Measurements from ENCODE around the gene ZNF217.

DNA sequence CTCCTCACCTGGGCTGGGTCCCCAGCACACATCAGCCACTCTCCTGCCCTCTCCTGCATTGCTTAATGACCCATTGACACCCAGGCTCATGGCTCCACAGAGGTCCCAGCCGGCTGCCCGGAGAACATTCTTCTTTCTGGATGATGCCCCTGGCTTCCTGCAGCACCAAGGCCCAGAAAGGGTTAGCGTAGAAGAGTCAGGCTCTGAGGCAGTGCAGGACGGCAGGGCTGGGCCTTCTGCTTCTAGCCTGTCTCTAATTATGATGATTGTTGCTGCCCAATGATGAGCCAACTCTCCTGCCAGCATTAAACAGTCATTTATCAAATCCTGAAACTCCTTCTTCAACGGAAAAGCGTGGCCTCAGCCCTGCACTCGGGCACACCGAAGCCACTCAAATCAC, 66.4 kb downstream of the ZNF217 start:
- TF ChIP-seq, protein P1, sequence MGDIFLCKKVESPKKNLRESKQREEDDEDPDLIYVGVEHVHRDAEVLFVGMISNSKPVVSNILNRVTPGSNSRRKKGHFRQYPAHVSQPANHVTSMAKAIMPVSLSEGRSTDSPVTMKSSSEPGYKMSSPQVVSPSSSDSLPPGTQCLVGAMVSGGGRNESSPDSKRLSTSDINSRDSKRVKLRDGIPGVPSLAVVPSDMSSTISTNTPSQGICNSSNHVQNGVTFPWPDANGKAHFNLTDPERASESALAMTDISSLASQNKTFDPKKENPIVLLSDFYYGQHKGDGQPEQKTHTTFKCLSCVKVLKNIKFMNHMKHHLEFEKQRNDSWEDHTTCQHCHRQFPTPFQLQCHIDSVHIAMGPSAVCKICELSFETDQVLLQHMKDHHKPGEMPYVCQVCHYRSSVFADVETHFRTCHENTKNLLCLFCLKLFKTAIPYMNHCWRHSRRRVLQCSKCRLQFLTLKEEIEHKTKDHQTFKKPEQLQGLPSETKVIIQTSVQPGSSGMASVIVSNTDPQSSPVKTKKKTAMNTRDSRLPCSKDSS (IDR thresholded peaks at IDR 0.05; ENCODE audit: low read depth, partially characterized antibody) = no peak
- TF ChIP-seq, protein P2, sequence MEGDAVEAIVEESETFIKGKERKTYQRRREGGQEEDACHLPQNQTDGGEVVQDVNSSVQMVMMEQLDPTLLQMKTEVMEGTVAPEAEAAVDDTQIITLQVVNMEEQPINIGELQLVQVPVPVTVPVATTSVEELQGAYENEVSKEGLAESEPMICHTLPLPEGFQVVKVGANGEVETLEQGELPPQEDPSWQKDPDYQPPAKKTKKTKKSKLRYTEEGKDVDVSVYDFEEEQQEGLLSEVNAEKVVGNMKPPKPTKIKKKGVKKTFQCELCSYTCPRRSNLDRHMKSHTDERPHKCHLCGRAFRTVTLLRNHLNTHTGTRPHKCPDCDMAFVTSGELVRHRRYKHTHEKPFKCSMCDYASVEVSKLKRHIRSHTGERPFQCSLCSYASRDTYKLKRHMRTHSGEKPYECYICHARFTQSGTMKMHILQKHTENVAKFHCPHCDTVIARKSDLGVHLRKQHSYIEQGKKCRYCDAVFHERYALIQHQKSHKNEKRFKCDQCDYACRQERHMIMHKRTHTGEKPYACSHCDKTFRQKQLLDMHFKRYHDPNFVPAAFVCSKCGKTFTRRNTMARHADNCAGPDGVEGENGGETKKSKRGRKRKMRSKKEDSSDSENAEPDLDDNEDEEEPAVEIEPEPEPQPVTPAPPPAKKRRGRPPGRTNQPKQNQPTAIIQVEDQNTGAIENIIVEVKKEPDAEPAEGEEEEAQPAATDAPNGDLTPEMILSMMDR (IDR thresholded peaks at IDR 0.05 in 2 of 3, conservative IDR thresholded peaks at IDR 0.05 in 1 of 3; ENCODE audit: insufficient read depth in 2 of 3, low read depth in 1 of 3, low read length in 3 of 3) = no peak
- TF ChIP-seq, protein P3, sequence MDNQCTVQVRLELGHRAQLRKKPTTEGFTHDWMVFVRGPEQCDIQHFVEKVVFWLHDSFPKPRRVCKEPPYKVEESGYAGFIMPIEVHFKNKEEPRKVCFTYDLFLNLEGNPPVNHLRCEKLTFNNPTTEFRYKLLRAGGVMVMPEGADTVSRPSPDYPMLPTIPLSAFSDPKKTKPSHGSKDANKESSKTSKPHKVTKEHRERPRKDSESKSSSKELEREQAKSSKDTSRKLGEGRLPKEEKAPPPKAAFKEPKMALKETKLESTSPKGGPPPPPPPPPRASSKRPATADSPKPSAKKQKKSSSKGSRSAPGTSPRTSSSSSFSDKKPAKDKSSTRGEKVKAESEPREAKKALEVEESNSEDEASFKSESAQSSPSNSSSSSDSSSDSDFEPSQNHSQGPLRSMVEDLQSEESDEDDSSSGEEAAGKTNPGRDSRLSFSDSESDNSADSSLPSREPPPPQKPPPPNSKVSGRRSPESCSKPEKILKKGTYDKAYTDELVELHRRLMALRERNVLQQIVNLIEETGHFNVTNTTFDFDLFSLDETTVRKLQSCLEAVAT (IDR thresholded peaks at IDR 0.05) = no peak
- TF ChIP-seq, protein P4, sequence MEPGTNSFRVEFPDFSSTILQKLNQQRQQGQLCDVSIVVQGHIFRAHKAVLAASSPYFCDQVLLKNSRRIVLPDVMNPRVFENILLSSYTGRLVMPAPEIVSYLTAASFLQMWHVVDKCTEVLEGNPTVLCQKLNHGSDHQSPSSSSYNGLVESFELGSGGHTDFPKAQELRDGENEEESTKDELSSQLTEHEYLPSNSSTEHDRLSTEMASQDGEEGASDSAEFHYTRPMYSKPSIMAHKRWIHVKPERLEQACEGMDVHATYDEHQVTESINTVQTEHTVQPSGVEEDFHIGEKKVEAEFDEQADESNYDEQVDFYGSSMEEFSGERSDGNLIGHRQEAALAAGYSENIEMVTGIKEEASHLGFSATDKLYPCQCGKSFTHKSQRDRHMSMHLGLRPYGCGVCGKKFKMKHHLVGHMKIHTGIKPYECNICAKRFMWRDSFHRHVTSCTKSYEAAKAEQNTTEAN (CRISPR knock-in tag; IDR thresholded peaks at IDR 0.05) = no peak
- no peak for TF ChIP-seq RAD21 (CRISPR knock-in tag; conservative IDR thresholded peaks at IDR 0.05 in 1 of 2, IDR thresholded peaks at IDR 0.05 in 1 of 2)
